ENCODE measurements around the gene WDR45.

Gene WDR45

GRCh38 chrX:49117581-49117980, 37.9 kb upstream of the WDR45 start:
- Histone ChIP-seq H3K79me2 (no peaks in the 10 kb centered on the region), H2AFZ (no peak overlapping the region), H3K4me2 (ENCODE audit: low read length) (no peak overlapping the region), H3K9ac (no peak overlapping the region), H3K4me3 (ENCODE audit: low read depth, low read length) (no peak overlapping the region), H3K27ac (no peak overlapping the region), H3K27me3 (ENCODE audit: control insufficient read depth, insufficient read depth, low read length) (no peaks in the 10 kb centered on the region), H3K36me3 (ENCODE audit: control insufficient read depth, insufficient read depth, low read length) (no peaks in the 10 kb centered on the region), H3K4me1 (no peaks in the 10 kb centered on the region), H3K9me3 (ENCODE audit: control insufficient read depth, low read length) (no peaks in the 10 kb centered on the region)
- TF ChIP-seq CTCF (IDR thresholded peaks at IDR 0.05), result no peak

GRCh38 chrX:49116716-49117115, 37.0 kb upstream of the WDR45 start:
- Histone ChIP-seq H3K9me3 (ENCODE audit: control insufficient read depth, low read length) (no peaks in the 10 kb centered on the region), H2AFZ (no peak overlapping the region), H3K27ac (no peak overlapping the region), H3K4me2 (ENCODE audit: low read length) (no peak overlapping the region), H3K27me3 (ENCODE audit: control insufficient read depth, insufficient read depth, low read length) (no peaks in the 10 kb centered on the region), H3K9ac (no peak overlapping the region), H3K36me3 (ENCODE audit: control insufficient read depth, insufficient read depth, low read length) (no peaks in the 10 kb centered on the region), H3K4me1 (no peaks in the 10 kb centered on the region), H3K4me3 (ENCODE audit: low read depth, low read length) (no peak overlapping the region), H3K79me2 (no peaks in the 10 kb centered on the region)
- TF ChIP-seq CTCF (IDR thresholded peaks at IDR 0.05), result no peak

- no peak overlapping the region for H3K9ac ChIP-seq
- no peaks in the 10 kb centered on the region for H3K79me2 ChIP-seq
- H3K4me2 ChIP-seq (ENCODE audit: low read length), result no peak overlapping the region
- no peak for TF ChIP-seq CTCF (IDR thresholded peaks at IDR 0.05)
- no peaks in the 10 kb centered on the region for H3K36me3 ChIP-seq (ENCODE audit: control insufficient read depth, insufficient read depth, low read length)
- no peaks in the 10 kb centered on the region for H3K9me3 ChIP-seq (ENCODE audit: control insufficient read depth, low read length)
- no peaks in the 10 kb centered on the region for H3K27me3 ChIP-seq (ENCODE audit: control insufficient read depth, insufficient read depth, low read length)
- no peak overlapping the region for H3K27ac ChIP-seq
- H2AFZ ChIP-seq, result no peak overlapping the region
- H3K4me3 ChIP-seq (ENCODE audit: low read depth, low read length), result no peak overlapping the region
- H3K4me1 ChIP-seq, result no peaks in the 10 kb centered on the region
Measured at GRCh38 chrX:49116076-49116475, 36.4 kb upstream of the WDR45 start.

- H3K4me2 ChIP-seq (ENCODE audit: low read length), result no peak overlapping the region
- H3K79me2 ChIP-seq, result no peaks in the 10 kb centered on the region
- no peaks in the 10 kb centered on the region for H3K9me3 ChIP-seq (ENCODE audit: control insufficient read depth, low read length)
- H3K4me1 ChIP-seq, result no peaks in the 10 kb centered on the region
- H3K27ac ChIP-seq, result no peak overlapping the region
- no peaks in the 10 kb centered on the region for H3K36me3 ChIP-seq (ENCODE audit: control insufficient read depth, insufficient read depth, low read length)
- no peaks in the 10 kb centered on the region for H3K27me3 ChIP-seq (ENCODE audit: control insufficient read depth, insufficient read depth, low read length)
- H3K9ac ChIP-seq, result no peak overlapping the region
- H3K4me3 ChIP-seq (ENCODE audit: low read depth, low read length), result no peak overlapping the region
- no peak overlapping the region for H2AFZ ChIP-seq
- no peak for TF ChIP-seq CTCF (IDR thresholded peaks at IDR 0.05)
Measured at GRCh38 chrX:49111791-49112190, 32.1 kb upstream of the WDR45 start.

- TF ChIP-seq CTCF (IDR thresholded peaks at IDR 0.05), result no peak
- Histone ChIP-seq H3K27ac (no peak overlapping the region), H2AFZ (no peak overlapping the region), H3K4me1 (no peaks in the 10 kb centered on the region), H3K36me3 (ENCODE audit: control insufficient read depth, insufficient read depth, low read length) (no peaks in the 10 kb centered on the region), H3K79me2 (no peaks in the 10 kb centered on the region), H3K9ac (no peak overlapping the region), H3K4me2 (ENCODE audit: low read length) (no peak overlapping the region), H3K27me3 (ENCODE audit: control insufficient read depth, insufficient read depth, low read length) (no peaks in the 10 kb centered on the region), H3K9me3 (ENCODE audit: control insufficient read depth, low read length) (no peaks in the 10 kb centered on the region), H3K4me3 (ENCODE audit: low read depth, low read length) (no peak overlapping the region)
Measured at GRCh38 chrX:49110417-49110816, 30.7 kb upstream of the WDR45 start.
